ENCODE data around the gene NEU4. TPM values are rescaled to one million over a fixed set of nuclear protein-coding genes. Genes with fewer than 3 reads are reported as not detected.

Gene NEU4
- polyA plus RNA-seq, 1 donor from 2014 or later = not detected

DNA sequence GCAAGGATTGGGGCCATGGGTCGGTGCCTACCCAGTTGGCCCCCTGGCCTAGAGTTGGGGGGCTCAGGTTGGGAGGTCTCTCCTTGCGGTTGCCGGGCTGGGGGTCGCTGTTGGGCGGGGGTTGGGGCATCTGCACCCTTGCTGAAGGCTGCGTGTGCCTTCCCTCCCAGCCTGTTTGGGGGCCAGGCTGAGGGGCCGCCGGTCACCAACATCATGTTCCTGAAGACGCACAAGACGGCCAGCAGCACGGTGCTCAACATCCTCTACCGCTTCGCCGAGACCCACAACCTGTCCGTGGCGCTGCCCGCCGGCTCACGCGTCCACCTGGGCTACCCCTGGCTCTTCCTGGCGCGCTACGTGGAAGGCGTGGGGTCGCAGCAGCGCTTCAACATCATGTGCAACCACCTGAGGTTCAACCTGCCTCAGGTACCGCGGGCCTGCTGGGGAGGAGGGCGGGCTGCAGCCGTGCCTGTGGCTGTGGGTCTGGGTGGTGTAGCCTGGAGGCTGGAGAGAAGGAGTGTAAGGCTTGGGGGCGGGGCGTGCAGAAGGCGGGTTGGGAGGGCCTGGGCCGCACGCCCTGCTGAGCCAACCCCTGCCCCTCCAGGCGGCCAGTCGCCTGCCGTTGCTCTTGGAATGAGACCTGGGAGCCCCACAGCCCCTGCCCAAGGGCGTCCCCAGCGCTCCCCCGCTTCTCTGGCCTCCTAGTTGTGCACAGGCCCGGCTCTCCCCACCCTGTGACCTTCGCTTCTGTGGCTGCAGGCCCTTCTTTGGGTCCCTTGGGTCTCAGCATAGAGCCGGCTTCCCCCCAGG is 7.2 kb upstream of the NEU4 start:
- no peaks in the 10 kb centered on the region for H3K36me3 ChIP-seq (ENCODE audit: insufficient read depth, low read length)
- H3K27me3 ChIP-seq (ENCODE audit: insufficient read depth, low read depth, low read length) = no peaks in the 10 kb centered on the region
- no peak overlapping the region for H3K27ac ChIP-seq (ENCODE audit: low read length)
- H3K79me2 ChIP-seq (replicated peaks; ENCODE audit: insufficient read depth, low read length) = no peaks in the 10 kb centered on the region
- H3K9me3 ChIP-seq (ENCODE audit: low read length) = no peaks in the 10 kb centered on the region
- no peak overlapping the region for H3K4me2 ChIP-seq (ENCODE audit: low read length)
- no peak overlapping the region for H3K9ac ChIP-seq (ENCODE audit: low read length)
- H4K20me1 ChIP-seq (ENCODE audit: insufficient read depth) = no peaks in the 10 kb centered on the region
- H3K4me3 ChIP-seq (ENCODE audit: low read length) = no peak overlapping the region
- H3F3A ChIP-seq (ENCODE audit: insufficient read depth, low read length, poor library complexity, severe bottlenecking) = no peaks in the 10 kb centered on the region
- no peak overlapping the region for H2AFZ ChIP-seq (ENCODE audit: low read depth, low read length)
- no peaks in the 10 kb centered on the region for H3K9me2 ChIP-seq (ENCODE audit: insufficient read depth, low read length)
- TF ChIP-seq, protein P1, sequence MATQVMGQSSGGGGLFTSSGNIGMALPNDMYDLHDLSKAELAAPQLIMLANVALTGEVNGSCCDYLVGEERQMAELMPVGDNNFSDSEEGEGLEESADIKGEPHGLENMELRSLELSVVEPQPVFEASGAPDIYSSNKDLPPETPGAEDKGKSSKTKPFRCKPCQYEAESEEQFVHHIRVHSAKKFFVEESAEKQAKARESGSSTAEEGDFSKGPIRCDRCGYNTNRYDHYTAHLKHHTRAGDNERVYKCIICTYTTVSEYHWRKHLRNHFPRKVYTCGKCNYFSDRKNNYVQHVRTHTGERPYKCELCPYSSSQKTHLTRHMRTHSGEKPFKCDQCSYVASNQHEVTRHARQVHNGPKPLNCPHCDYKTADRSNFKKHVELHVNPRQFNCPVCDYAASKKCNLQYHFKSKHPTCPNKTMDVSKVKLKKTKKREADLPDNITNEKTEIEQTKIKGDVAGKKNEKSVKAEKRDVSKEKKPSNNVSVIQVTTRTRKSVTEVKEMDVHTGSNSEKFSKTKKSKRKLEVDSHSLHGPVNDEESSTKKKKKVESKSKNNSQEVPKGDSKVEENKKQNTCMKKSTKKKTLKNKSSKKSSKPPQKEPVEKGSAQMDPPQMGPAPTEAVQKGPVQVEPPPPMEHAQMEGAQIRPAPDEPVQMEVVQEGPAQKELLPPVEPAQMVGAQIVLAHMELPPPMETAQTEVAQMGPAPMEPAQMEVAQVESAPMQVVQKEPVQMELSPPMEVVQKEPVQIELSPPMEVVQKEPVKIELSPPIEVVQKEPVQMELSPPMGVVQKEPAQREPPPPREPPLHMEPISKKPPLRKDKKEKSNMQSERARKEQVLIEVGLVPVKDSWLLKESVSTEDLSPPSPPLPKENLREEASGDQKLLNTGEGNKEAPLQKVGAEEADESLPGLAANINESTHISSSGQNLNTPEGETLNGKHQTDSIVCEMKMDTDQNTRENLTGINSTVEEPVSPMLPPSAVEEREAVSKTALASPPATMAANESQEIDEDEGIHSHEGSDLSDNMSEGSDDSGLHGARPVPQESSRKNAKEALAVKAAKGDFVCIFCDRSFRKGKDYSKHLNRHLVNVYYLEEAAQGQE (IDR thresholded peaks at IDR 0.05; ENCODE audit: borderline replicate concordance) = no peak
- TF ChIP-seq TAF1 (IDR thresholded peaks at IDR 0.05; ENCODE audit: low read depth) (no peak), SMC3 (conservative IDR thresholded peaks at IDR 0.05; ENCODE audit: poor library complexity) (no peak), MXI1 (conservative IDR thresholded peaks at IDR 0.05; ENCODE audit: poor library complexity, severe bottlenecking) (no peak), EZH2 (IDR thresholded peaks at IDR 0.05; ENCODE audit: borderline replicate concordance, insufficient read depth, low read length, poor library complexity, severe bottlenecking) (no peak), EP300 (conservative IDR thresholded peaks at IDR 0.05; ENCODE audit: poor library complexity, severe bottlenecking) (no peak), RAD21 (conservative IDR thresholded peaks at IDR 0.05) (no peak), POLR2AphosphoS5 (IDR thresholded peaks at IDR 0.05) (no peak)
- TF ChIP-seq, protein P2, sequence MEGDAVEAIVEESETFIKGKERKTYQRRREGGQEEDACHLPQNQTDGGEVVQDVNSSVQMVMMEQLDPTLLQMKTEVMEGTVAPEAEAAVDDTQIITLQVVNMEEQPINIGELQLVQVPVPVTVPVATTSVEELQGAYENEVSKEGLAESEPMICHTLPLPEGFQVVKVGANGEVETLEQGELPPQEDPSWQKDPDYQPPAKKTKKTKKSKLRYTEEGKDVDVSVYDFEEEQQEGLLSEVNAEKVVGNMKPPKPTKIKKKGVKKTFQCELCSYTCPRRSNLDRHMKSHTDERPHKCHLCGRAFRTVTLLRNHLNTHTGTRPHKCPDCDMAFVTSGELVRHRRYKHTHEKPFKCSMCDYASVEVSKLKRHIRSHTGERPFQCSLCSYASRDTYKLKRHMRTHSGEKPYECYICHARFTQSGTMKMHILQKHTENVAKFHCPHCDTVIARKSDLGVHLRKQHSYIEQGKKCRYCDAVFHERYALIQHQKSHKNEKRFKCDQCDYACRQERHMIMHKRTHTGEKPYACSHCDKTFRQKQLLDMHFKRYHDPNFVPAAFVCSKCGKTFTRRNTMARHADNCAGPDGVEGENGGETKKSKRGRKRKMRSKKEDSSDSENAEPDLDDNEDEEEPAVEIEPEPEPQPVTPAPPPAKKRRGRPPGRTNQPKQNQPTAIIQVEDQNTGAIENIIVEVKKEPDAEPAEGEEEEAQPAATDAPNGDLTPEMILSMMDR (IDR thresholded peaks at IDR 0.05; ENCODE audit: poor library complexity, severe bottlenecking) = no peak

DNA sequence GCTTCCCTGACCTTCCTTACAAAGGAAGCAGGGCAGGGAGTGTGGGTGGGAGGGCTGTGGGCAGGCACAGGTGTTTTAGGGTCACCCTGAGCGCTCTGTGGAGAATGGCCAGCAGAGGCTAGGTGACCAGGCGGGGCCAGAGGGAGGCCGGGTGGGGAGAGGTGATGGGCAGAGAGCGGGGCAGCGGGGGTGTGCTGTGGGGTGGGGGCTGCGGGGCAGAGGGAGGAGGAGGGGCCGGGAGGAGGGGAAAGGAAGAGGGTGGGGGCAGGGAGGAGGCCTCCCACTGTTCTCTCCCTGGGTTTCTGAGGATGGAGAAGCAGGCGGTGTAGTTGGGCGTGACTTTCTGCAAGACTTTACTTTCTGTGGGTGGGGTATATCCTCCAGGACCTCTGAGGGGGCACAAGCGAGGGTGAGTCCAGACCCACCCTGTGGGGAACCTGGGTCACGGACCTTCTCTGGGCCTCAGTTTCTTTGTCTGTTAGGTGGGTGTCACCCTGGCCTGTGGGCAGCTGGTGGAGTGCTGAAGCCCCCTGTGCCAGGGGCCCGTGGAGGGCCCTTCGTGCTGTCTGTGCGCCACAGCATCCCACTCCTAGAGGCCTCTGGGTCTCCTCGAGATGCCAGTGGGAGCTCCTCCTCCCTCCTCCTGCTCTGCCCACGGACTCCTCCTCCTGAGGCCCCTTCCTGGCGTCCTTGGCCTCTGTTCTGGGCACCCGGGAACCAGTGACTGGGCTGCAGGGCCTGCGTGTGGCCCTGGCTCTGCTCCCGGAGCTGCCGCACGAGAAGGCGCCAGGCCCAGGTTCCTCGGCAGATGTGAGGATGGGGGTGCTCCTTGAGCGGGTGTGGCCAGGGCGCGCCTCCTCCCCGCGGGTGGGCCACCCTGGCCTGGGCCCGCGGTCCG is 6.3 kb upstream of the NEU4 start:
- Histone ChIP-seq H3K36me3 (ENCODE audit: insufficient read depth, low read length) (no peaks in the 10 kb centered on the region), H3F3A (ENCODE audit: insufficient read depth, low read length, poor library complexity, severe bottlenecking) (no peaks in the 10 kb centered on the region), H3K4me3 (ENCODE audit: low read length) (no peak overlapping the region), H3K27ac (ENCODE audit: low read length) (no peak overlapping the region), H3K9ac (ENCODE audit: low read length) (no peak overlapping the region), H2AFZ (ENCODE audit: low read depth, low read length) (no peak overlapping the region), H3K9me2 (ENCODE audit: insufficient read depth, low read length) (no peaks in the 10 kb centered on the region), H3K9me3 (ENCODE audit: low read length) (no peaks in the 10 kb centered on the region), H3K27me3 (ENCODE audit: insufficient read depth, low read depth, low read length) (no peaks in the 10 kb centered on the region), H3K79me2 (replicated peaks; ENCODE audit: insufficient read depth, low read length) (no peaks in the 10 kb centered on the region), H4K20me1 (ENCODE audit: insufficient read depth) (no peaks in the 10 kb centered on the region), H3K4me2 (ENCODE audit: low read length) (no peak overlapping the region)
- TF ChIP-seq TAF1 (IDR thresholded peaks at IDR 0.05; ENCODE audit: low read depth) (no peak), SMC3 (conservative IDR thresholded peaks at IDR 0.05; ENCODE audit: poor library complexity) (no peak), EZH2 (IDR thresholded peaks at IDR 0.05; ENCODE audit: borderline replicate concordance, insufficient read depth, low read length, poor library complexity, severe bottlenecking) (no peak), MXI1 (conservative IDR thresholded peaks at IDR 0.05; ENCODE audit: poor library complexity, severe bottlenecking) (no peak), POLR2AphosphoS5 (IDR thresholded peaks at IDR 0.05) (no peak), RAD21 (conservative IDR thresholded peaks at IDR 0.05) (no peak), EP300 (conservative IDR thresholded peaks at IDR 0.05; ENCODE audit: poor library complexity, severe bottlenecking) (no peak)
- TF ChIP-seq, protein P2 (IDR thresholded peaks at IDR 0.05; ENCODE audit: poor library complexity, severe bottlenecking) = no peak
- TF ChIP-seq, protein P1 (IDR thresholded peaks at IDR 0.05; ENCODE audit: borderline replicate concordance) = no peak

Data from neural cell (in vitro differentiated cells).